CD14-positive monocyte (primary cell): ENCODE results near the gene PLOD1. TPM values are rescaled to one million over a fixed set of nuclear protein-coding genes. Genes with fewer than 3 reads are reported as not detected.
"Not testable (repeated sequence)": the region's sequence is repeated elsewhere in the genome, so short reads cannot be mapped to it uniquely, and the experiment has no call there.

ENCODE experiments used
- DNase-seq, 3 donors: peaks; one replicate each; pipeline ENCODE4 v3.0.0-alpha.2; 2011 to 2022
- H2AFZ ChIP-seq: 2 replicates; pipeline ENCODE4 v1.6.0; 2012; ENCODE audit warnings: mild to moderate bottlenecking, low read depth, low read length, inconsistent platforms; ENCODE audit not compliant: insufficient read depth, poor library complexity, severe bottlenecking
- H3K27ac ChIP-seq, 2 donors: 1 replicate in 1 of 2; 2 replicates in 1 of 2; pipeline ENCODE4 v1.5.1; 2012 to 2013; ENCODE audit warnings: low read length in 2 of 2, control low read depth in 1 of 2, inconsistent platforms in 1 of 2, low read depth in 1 of 2, mild to moderate bottlenecking in 1 of 2
- H3K27me3 ChIP-seq, 2 donors: one replicate each; pipeline versions ENCODE4 v1.6.0 to v1.6.1; 2011 to 2013; ENCODE audit warnings: low read length in 2 of 2; ENCODE audit not compliant: control insufficient read depth in 2 of 2, insufficient read depth in 2 of 2
- H3K36me3 ChIP-seq, 2 donors: replicated peaks in 1 of 2; 1 replicate in 1 of 2; 2 replicates in 1 of 2; pipeline versions ENCODE4 v1.5.1 to v1.6.1; 2012 to 2013; ENCODE audit warnings: low read length in 2 of 2, control low read depth in 1 of 2, inconsistent platforms in 1 of 2, mild to moderate bottlenecking in 1 of 2; ENCODE audit not compliant: insufficient read depth in 2 of 2, control insufficient read depth in 1 of 2
- H3K4me1 ChIP-seq, 2 donors: 1 replicate in 1 of 2; 2 replicates in 1 of 2; pipeline versions ENCODE4 v1.5.1 to v1.6.1; 2012 to 2013; ENCODE audit warnings: low read length in 2 of 2, control low read depth in 1 of 2, inconsistent platforms in 1 of 2, mild to moderate bottlenecking in 1 of 2, moderate library complexity in 1 of 2; ENCODE audit not compliant: insufficient read depth in 2 of 2, control insufficient read depth in 1 of 2
- H3K4me2 ChIP-seq: replicated peaks from 2 replicates; pipeline ENCODE3; 2012; ENCODE audit warnings: low read length, moderate library complexity, mild to moderate bottlenecking; ENCODE audit not compliant: poor library complexity, severe bottlenecking; ENCODE audit errors: extremely low read depth
- H3K4me3 ChIP-seq, 3 experiments: fragments of 200-600 bp in 1 of 3; sonication (generic) in 1 of 3; replicated peaks in 1 of 3; 1 replicate in 2 of 3; 2 replicates in 1 of 3; pipeline ENCODE4 v1.5.1; 2011 to 2013; ENCODE audit warnings: low read length in 3 of 3, mild to moderate bottlenecking in 3 of 3, control low read depth in 2 of 3, low read depth in 2 of 3, inconsistent platforms in 1 of 3, moderate library complexity in 1 of 3
- H3K79me2 ChIP-seq: 2 replicates; pipeline ENCODE4 v1.6.0; 2012; ENCODE audit warnings: mild to moderate bottlenecking, control low read depth, inconsistent platforms, low read length, moderate library complexity; ENCODE audit not compliant: insufficient read depth
- H3K9ac ChIP-seq: 2 replicates; pipeline ENCODE4 v1.6.0; 2017; ENCODE audit warnings: low read length, mild to moderate bottlenecking; ENCODE audit not compliant: insufficient read depth, poor library complexity, severe bottlenecking
- H3K9me3 ChIP-seq, 2 donors: replicated peaks in 1 of 2; 1 replicate in 1 of 2; 2 replicates in 1 of 2; pipeline versions ENCODE4 v1.5.1 to v1.6.1; 2012 to 2013; ENCODE audit warnings: low read length in 2 of 2, control low read depth in 1 of 2; ENCODE audit not compliant: control insufficient read depth in 1 of 2, insufficient read depth in 1 of 2
- H4K20me1 ChIP-seq: 2 replicates; pipeline ENCODE4 v1.6.0; 2012; ENCODE audit warnings: mild to moderate bottlenecking, low read length, control low read depth, moderate library complexity; ENCODE audit not compliant: insufficient read depth
- H3K27ac Mint-ChIP-seq, 7 donors: one replicate each; pipeline ENCODE4 v1.8.0; 2020; ENCODE audit warnings: mild to moderate bottlenecking in 7 of 7, mixed read lengths in 7 of 7, moderate library complexity in 6 of 7, inconsistent platforms in 2 of 7
- H3K27me3 Mint-ChIP-seq, 3 donors: one replicate each; pipeline ENCODE4 v1.8.0; 2021 to 2022; ENCODE audit warnings: low read depth in 3 of 3, mild to moderate bottlenecking in 3 of 3, mixed read lengths in 3 of 3, moderate library complexity in 3 of 3, inconsistent platforms in 1 of 3
- H3K36me3 Mint-ChIP-seq, 2 donors: one replicate each; pipeline ENCODE4 v1.8.0; 2020; ENCODE audit warnings: mixed read lengths in 2 of 2, inconsistent platforms in 1 of 2, mild to moderate bottlenecking in 1 of 2
- H3K4me1 Mint-ChIP-seq: one replicate; pipeline ENCODE4 v1.8.0; 2020; ENCODE audit warnings: mild to moderate bottlenecking, mixed read lengths
- H3K4me3 Mint-ChIP-seq, 2 donors: one replicate each; pipeline ENCODE4 v1.8.0; 2020; ENCODE audit warnings: mild to moderate bottlenecking in 2 of 2, mixed read lengths in 2 of 2, moderate library complexity in 1 of 2
- H3K9me3 Mint-ChIP-seq, 7 donors: one replicate each; pipeline ENCODE4 v1.8.0; 2020 to 2022; ENCODE audit warnings: mixed read lengths in 7 of 7, mild to moderate bottlenecking in 6 of 7, moderate library complexity in 6 of 7, inconsistent platforms in 2 of 7
- CTCF ChIP-seq: fragments of 200-600 bp; IDR thresholded peaks from one replicate; pipeline ENCODE4 v1.8.0; 2022; ENCODE audit warnings: antibody characterized with exemption, mild to moderate bottlenecking
- WGBS: methylation state at CpG from one replicate; pipeline ENCODE4 v1.1.5; 2013; ENCODE audit warnings: missing lambda C conversion rate; ENCODE audit not compliant: insufficient coverage; 5-methylcytosine and 5-hydroxymethylcytosine counted together
- intact Hi-C, 2 donors: fragments of 100-400 bp; cut with micrococcal nuclease; formaldehyde crosslinking; loops; one replicate each; pipeline versions ENCODE4 v1.15.0 to v1.15.1; 2023
- polyA plus RNA-seq, 3 donors: library from polyadenylated mRNA; depleted of rRNA in 1 of 3; unstranded in 2 of 3; stranded (reverse) in 1 of 3; fragments of 300-500 nt in 2 of 3; fragments of >200 nt in 1 of 3; fragmentation: Illumina TruSeq in 2 of 3; gene quantifications; 1 replicate in 2 of 3; 2 replicates in 1 of 3; pipeline ENCODE4 v1.2.3, GENCODE V29; 2012 to 2021

Gene PLOD1
- polyA plus RNA-seq, 3 donors, result 44.5 to 53.4 (median 53.1) TPM

- Mint-ChIP-seq H3K27ac (no peak overlapping the region), H3K4me3 (no peak overlapping the region), H3K36me3 (no peaks in the 10 kb centered on the region), H3K4me1 (peaks cover 37% of the 10 kb centered on the region), H3K27me3 (peaks cover 0 to 5% (median 0%) of the 10 kb centered on the region in 3 donors), H3K9me3 (no peaks in the 10 kb centered on the region)
- H3K9ac ChIP-seq, result no peak overlapping the region
- no peak overlapping the region for H3K4me3 ChIP-seq
- H3K27me3 ChIP-seq, result no peaks in the 10 kb centered on the region
- DNase-seq, result no peak
- peaks cover 34 to 44% of the 10 kb centered on the region in 2 donors for H3K4me1 ChIP-seq
- H3K9me3 ChIP-seq, result no peaks in the 10 kb centered on the region
- H3K36me3 ChIP-seq, result no peaks in the 10 kb centered on the region
- no peak overlapping the region for H2AFZ ChIP-seq
- H4K20me1 ChIP-seq, result peaks cover 5% of the 10 kb centered on the region
- TF ChIP-seq CTCF, result no peak
- no peak overlapping the region for H3K4me2 ChIP-seq
- intact Hi-C loops, result loop anchor here in 1 of 2 donors (5.0 kb wide), 1 partner anchor 45 kb away; no protein-coding TSS in a partner anchor
- H3K79me2 ChIP-seq, result peaks cover 6% of the 10 kb centered on the region
- H3K27ac ChIP-seq, result no peak overlapping the region
- WGBS, result 100% methylated on average over 2 of the region's 10 CpGs
These were observed 2.7 kb upstream of the PLOD1 start for GRCh38 chr1:11931845-11932244.

- H3K36me3 Mint-ChIP-seq, result peaks cover 0 to 27% of the 10 kb centered on the region in 2 donors
- Histone ChIP-seq H3K27me3 (no peaks in the 10 kb centered on the region), H3K4me1 (peaks cover 25 to 35% of the 10 kb centered on the region in 2 donors), H3K36me3 (peaks cover 2 to 8% of the 10 kb centered on the region in 2 donors), H3K27ac (peak overlapping the region; percentile 60 to 84), H3K79me2 (peaks cover 13% of the 10 kb centered on the region), H2AFZ (peak overlapping the region; percentile 95), H3K9me3 (no peaks in the 10 kb centered on the region), H3K4me2 (peak overlapping the region; percentile 89), H3K9ac (peak overlapping the region; percentile 81), H4K20me1 (peaks cover 20% of the 10 kb centered on the region), H3K4me3 (peak overlapping the region; percentile 57 to 87 (median 72))
- no peaks in the 10 kb centered on the region for H3K9me3 Mint-ChIP-seq
- H3K4me3 Mint-ChIP-seq, result peak overlapping the region; percentile 83 to 89
- WGBS, result 0% methylated on average over 1 of the region's 2 CpGs
- peaks cover 0 to 5% (median 0%) of the 10 kb centered on the region in 3 donors for H3K27me3 Mint-ChIP-seq
- no peak for DNase-seq
- H3K27ac Mint-ChIP-seq, result peak overlapping the region; percentile 75 to 90 (median 88)
- TF ChIP-seq CTCF, result no peak
- peaks cover 40% of the 10 kb centered on the region for H3K4me1 Mint-ChIP-seq
- intact Hi-C loops, result no loop called here
These were observed 518 bp downstream of the PLOD1 start for GRCh38 chr1:11935057-11935412.

GRCh38 chr1:11935733-11936132 is 1.2 kb downstream of the PLOD1 start:
- H3K9me3 ChIP-seq, H3K27me3 ChIP-seq, H3K4me3 ChIP-seq, H3K9me3 Mint-ChIP-seq, H3K4me3 Mint-ChIP-seq, H3K27ac ChIP-seq, H3K27ac Mint-ChIP-seq, H3K4me2 ChIP-seq, DNase-seq, H3K9ac ChIP-seq, intact Hi-C loops, H2AFZ ChIP-seq, H3K27me3 Mint-ChIP-seq: not testable (repeated sequence)
- peaks cover 35% of the 10 kb centered on the region for H3K4me1 Mint-ChIP-seq
- WGBS, result 98% methylated on average over 8 of the region's 10 CpGs
- H3K36me3 Mint-ChIP-seq, result peaks cover 0 to 33% of the 10 kb centered on the region in 2 donors
- peaks cover 13% of the 10 kb centered on the region for H3K79me2 ChIP-seq
- peaks cover 27% of the 10 kb centered on the region for H4K20me1 ChIP-seq
- peaks cover 19 to 29% of the 10 kb centered on the region in 2 donors for H3K4me1 ChIP-seq
- peaks cover 2 to 15% of the 10 kb centered on the region in 2 donors for H3K36me3 ChIP-seq
